Naive thymus-derived CD8-positive, alpha-beta T cell (primary cell): ENCODE measurements around the gene HDAC4. TPM values are rescaled to one million over a fixed set of nuclear protein-coding genes. Genes with fewer than 3 reads are reported as not detected.

Experiments
- ATAC-seq, 2 donors: fragments of 150-1000 bp; cut with Tn5 transposase in 1 of 2; sonication (Bioruptor Pico), chemical (Tn5 transposase) in 1 of 2; 1 replicate in 1 of 2; 2 replicates in 1 of 2; pipeline ENCODE4 v1.10.0; 2021; ENCODE audit warnings: mild to moderate bottlenecking in 2 of 2, moderate library complexity in 2 of 2
- POLR2A ChIA-PET: fragments of 350-600 bp; sonication (Branson Sonifier 250); formaldehyde crosslinking; loops from one replicate; lab custom pipeline; 2021; ENCODE audit warnings: antibody characterized with exemption; lab: Charles Lee
- DNase-seq, 10 donors: peaks; one replicate each; pipeline versions ENCODE4 v3.0.0 to v3.0.0-alpha.2; 2020 to 2022
- H3K27ac Mint-ChIP-seq, 10 donors: one replicate each; pipeline ENCODE4 v1.8.0; 2020 to 2022; ENCODE audit warnings: mild to moderate bottlenecking in 10 of 10, mixed read lengths in 10 of 10, moderate library complexity in 4 of 10, inconsistent platforms in 1 of 10
- H3K27me3 Mint-ChIP-seq, 5 donors: one replicate each; pipeline ENCODE4 v1.8.0; 2021 to 2022; ENCODE audit warnings: mixed read lengths in 5 of 5
- H3K36me3 Mint-ChIP-seq, 3 donors: one replicate each; pipeline ENCODE4 v1.8.0; 2020 to 2022; ENCODE audit warnings: mixed read lengths in 3 of 3, mild to moderate bottlenecking in 2 of 3, inconsistent platforms in 1 of 3
- H3K4me1 Mint-ChIP-seq, 4 donors: one replicate each; pipeline ENCODE4 v1.8.0; 2021 to 2022; ENCODE audit warnings: mixed read lengths in 4 of 4
- H3K4me3 Mint-ChIP-seq, 10 donors: one replicate each; pipeline ENCODE4 v1.8.0; 2020 to 2022; ENCODE audit warnings: mild to moderate bottlenecking in 10 of 10, mixed read lengths in 10 of 10, moderate library complexity in 6 of 10, inconsistent platforms in 1 of 10
- H3K9me3 Mint-ChIP-seq, 9 donors: one replicate each; pipeline ENCODE4 v1.8.0; 2020 to 2022; ENCODE audit warnings: mixed read lengths in 9 of 9, mild to moderate bottlenecking in 3 of 9, inconsistent platforms in 1 of 9, moderate library complexity in 1 of 9
- polyA plus RNA-seq, 3 donors: library from polyadenylated mRNA; unstranded; fragments of 300-500 nt; fragmentation: Illumina TruSeq; gene quantifications; one replicate each; pipeline ENCODE4 v1.2.3, GENCODE V29; 2021
- total RNA-seq, 8 experiments: library from RNA in 2 of 8; stranded (reverse) in 2 of 8; gene quantifications; one replicate each; pipeline ENCODE4 v1.2.3 and lab custom pipeline; 2021 to 2026

The HDAC4 gene
- total and polyA plus RNA-seq, 5 experiments from 2014 or later: 2.8 to 37.3 (median 10.1) TPM

DNA sequence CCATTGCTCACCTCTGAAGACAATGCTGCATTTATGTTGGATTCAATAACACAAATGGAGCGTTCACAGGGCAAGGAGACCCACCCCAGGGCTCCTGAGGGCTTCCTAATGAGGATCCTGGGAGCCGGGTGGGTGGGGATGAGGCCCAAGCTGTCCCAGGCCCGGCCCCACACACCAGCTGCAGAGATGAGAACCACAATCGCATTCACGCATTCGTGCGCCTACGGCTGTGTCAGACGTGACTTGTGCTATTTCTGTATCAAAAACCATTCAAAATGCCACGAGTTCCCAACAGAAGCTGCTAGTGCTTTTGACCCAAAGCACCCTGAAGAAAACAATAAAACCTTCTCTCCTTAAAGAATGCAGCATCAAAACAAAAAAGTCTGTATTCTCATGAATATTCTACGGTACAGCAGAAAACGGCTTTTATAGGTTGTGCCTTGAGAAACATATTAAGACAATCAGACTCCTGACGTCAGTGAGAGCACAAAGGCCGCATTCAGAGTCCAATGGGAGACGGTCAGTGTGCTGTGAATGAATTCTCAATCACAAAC lies 205.4 kb downstream of the HDAC4 start:
- H3K36me3 Mint-ChIP-seq: peaks cover 0 to 36% (median 14%) of the 10 kb centered on the region in 3 donors
- DNase-seq (no peak), ATAC-seq (no peak)
- no peaks in the 10 kb centered on the region for H3K27me3 Mint-ChIP-seq
- H3K27ac Mint-ChIP-seq: peak overlapping the region in 1 of 10 donors; percentile 4
- H3K4me3 Mint-ChIP-seq: no peak overlapping the region
- H3K4me1 Mint-ChIP-seq: peaks cover 0 to 23% (median 13%) of the 10 kb centered on the region in 4 donors
- H3K9me3 Mint-ChIP-seq: no peaks in the 10 kb centered on the region
- POLR2A ChIA-PET: no interaction called here

DNA sequence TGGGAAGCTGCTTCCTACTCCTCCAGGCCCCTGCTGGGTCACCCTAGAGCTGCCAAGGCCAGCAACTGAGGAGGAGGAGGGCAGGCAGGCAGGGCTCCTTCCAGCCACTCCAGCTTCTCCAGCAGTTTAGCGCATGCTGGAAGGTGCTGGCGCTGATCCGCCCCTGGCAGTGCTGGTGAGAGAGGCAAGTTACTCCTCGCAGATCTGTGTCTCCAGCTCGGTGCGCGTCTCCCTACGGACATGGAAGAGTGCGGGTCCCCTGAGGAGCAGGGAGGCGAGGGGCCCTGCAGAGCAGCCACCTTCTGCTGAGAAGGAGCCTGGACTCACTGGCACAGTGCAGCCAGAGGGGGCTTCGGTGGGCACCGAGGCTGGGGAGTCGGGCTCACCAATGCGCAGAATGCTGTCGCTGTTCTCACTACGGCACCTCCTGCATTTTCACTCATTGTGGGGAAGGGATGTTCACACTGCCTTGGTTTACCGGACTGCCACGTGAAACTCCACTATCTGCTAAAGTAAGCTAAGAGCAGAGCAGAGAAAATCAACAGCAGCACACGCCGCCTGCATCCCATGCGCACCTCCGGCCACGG lies 206.0 kb downstream of the HDAC4 start:
- no peak for ATAC-seq
- POLR2A ChIA-PET: no interaction called here
- H3K27me3 Mint-ChIP-seq: no peaks in the 10 kb centered on the region
- peaks cover 0 to 23% (median 13%) of the 10 kb centered on the region in 4 donors for H3K4me1 Mint-ChIP-seq
- H3K36me3 Mint-ChIP-seq: peaks cover 0 to 40% (median 19%) of the 10 kb centered on the region in 3 donors
- peaks cover 0 to 2% (median 0%) of the 10 kb centered on the region in 9 donors for H3K9me3 Mint-ChIP-seq
- no peak overlapping the region for H3K4me3 Mint-ChIP-seq
- DNase-seq: peak in 1 of 10 donors; percentile 11
- peak overlapping the region in 1 of 10 donors; percentile 10 for H3K27ac Mint-ChIP-seq

DNA sequence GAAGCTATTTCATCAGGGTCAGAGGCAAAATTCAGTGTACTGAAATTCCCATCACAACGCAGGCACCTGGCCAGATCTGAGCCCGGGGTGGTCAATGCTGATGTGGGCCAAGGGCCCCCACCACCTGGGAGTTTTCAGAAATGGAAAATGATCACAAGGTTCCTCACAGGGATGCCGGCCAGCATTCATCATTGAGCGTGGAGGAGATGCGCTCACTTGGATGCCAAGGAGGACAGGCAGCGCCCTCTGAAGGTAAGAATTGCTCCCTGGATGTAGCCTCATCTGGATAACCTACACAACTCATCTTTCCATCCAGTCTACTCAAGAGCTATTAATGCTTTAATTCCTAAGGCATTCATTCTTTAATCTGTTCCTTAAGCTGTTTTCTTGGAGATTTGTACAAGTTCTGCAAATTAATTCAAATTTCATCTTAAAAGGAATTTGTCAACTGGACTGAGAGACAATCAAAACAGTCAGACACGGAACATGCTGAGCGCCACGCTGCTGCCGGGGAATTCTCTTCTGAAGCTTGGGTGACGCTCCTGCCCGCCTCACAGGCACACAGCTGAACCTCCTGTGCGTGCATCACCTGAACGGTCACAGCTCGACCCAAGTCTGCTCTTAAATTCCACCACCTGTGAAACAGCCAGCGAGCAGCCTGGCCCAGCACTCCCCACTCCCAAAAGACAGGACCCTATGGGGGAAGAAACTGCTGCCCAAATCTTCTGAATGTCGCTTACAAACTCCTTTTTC lies 206.7 kb downstream of the HDAC4 start:
- Mint-ChIP-seq H3K9me3 (peaks cover 0 to 2% (median 0%) of the 10 kb centered on the region in 9 donors), H3K4me1 (peaks cover 0 to 21% (median 13%) of the 10 kb centered on the region in 4 donors), H3K27me3 (no peaks in the 10 kb centered on the region), H3K36me3 (peaks cover 0 to 42% (median 22%) of the 10 kb centered on the region in 3 donors), H3K4me3 (no peak overlapping the region), H3K27ac (peak overlapping the region in 3 of 10 donors; percentile 10 to 46 (median 37))
- ATAC-seq (no peak), DNase-seq (peak in 1 of 10 donors; percentile 13)
- POLR2A ChIA-PET: no interaction called here

DNA sequence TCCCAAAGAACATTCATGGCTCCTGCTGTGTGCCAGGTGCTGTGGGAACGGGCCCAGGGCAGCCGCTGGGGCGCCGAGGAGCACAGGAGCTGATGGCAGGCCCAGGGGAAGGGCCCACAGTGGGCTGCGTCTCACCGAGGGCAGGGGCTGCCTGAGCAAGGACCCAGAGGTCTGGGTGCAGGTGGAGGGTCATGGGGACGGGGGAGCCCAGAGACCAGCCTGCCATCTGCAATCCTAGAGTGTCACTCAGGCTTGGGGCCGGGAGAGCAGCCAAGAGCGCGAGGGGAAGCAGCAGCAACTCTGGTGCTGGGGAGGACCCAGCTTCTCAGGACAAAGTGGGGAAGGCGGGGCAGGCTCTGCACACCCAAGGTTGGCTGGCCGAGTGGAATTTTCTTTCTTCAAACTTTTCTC lies 207.4 kb downstream of the HDAC4 start:
- ATAC-seq: no peak
- Mint-ChIP-seq H3K27me3 (no peaks in the 10 kb centered on the region), H3K27ac (peak overlapping the region in 1 of 10 donors; percentile 19), H3K9me3 (peaks cover 0 to 4% (median 0%) of the 10 kb centered on the region in 9 donors), H3K4me3 (no peak overlapping the region), H3K4me1 (peaks cover 0 to 21% (median 13%) of the 10 kb centered on the region in 4 donors), H3K36me3 (peaks cover 0 to 42% (median 26%) of the 10 kb centered on the region in 3 donors)
- peak in 1 of 10 donors; percentile 13 for DNase-seq
- POLR2A ChIA-PET: no interaction called here

DNA sequence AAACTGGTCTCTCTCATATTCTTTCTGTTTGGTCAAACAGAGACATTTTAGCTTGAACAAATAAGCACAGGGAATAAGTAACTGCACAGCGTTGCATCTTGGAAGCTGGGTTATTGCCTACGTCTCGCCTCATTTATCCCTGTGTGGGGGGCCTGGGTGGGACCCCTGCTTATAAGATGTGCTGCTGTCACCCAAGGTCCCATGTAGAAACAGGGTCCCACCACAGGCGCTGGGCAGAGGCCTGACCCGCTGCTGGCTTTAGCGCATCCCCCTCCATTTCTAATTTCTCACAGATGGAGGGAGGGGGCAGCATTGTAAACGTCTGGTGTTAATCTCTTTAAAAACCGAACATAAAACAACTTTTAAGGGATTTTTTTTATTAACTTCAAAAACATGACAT lies 207.8 kb downstream of the HDAC4 start:
- POLR2A ChIA-PET: no interaction called here
- peaks cover 0 to 21% (median 12%) of the 10 kb centered on the region in 4 donors for H3K4me1 Mint-ChIP-seq
- H3K27ac Mint-ChIP-seq: peak overlapping the region in 2 of 10 donors; percentile 13 to 65
- no peaks in the 10 kb centered on the region for H3K27me3 Mint-ChIP-seq
- peaks cover 0 to 44% (median 29%) of the 10 kb centered on the region in 3 donors for H3K36me3 Mint-ChIP-seq
- peaks cover 0 to 4% (median 0%) of the 10 kb centered on the region in 9 donors for H3K9me3 Mint-ChIP-seq
- ATAC-seq (no peak), DNase-seq (peak in 1 of 10 donors; percentile 3)
- no peak overlapping the region for H3K4me3 Mint-ChIP-seq

DNA sequence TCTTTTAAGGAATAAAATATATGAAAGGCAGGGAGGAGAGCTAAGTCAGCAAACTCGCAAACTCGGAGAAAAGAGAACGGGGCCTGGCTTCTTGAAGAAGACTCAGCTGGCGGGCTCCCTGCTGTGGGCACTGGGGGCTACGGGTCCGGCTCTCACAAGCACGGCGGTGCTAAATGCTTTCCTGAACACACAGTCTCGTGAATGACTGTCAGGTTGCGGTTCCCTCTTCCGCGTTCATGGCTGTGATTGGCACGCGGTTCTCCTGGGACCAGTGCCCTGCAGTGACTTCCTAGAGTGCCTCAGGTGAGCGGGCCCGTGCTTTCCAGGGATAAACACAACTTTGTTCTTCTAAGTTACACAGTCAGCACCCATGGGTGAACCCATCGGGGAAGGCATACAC lies 208.4 kb downstream of the HDAC4 start:
- peaks cover 0 to 20% (median 11%) of the 10 kb centered on the region in 4 donors for H3K4me1 Mint-ChIP-seq
- H3K4me3 Mint-ChIP-seq: no peak overlapping the region
- H3K9me3 Mint-ChIP-seq: peaks cover 0 to 4% (median 0%) of the 10 kb centered on the region in 9 donors
- ATAC-seq (no peak), DNase-seq (peak in 1 of 10 donors; percentile 8)
- H3K27me3 Mint-ChIP-seq: no peaks in the 10 kb centered on the region
- H3K27ac Mint-ChIP-seq: peak overlapping the region in 2 of 10 donors; percentile 39 to 65
- POLR2A ChIA-PET: no interaction called here
- H3K36me3 Mint-ChIP-seq: peaks cover 0 to 44% (median 33%) of the 10 kb centered on the region in 3 donors

DNA sequence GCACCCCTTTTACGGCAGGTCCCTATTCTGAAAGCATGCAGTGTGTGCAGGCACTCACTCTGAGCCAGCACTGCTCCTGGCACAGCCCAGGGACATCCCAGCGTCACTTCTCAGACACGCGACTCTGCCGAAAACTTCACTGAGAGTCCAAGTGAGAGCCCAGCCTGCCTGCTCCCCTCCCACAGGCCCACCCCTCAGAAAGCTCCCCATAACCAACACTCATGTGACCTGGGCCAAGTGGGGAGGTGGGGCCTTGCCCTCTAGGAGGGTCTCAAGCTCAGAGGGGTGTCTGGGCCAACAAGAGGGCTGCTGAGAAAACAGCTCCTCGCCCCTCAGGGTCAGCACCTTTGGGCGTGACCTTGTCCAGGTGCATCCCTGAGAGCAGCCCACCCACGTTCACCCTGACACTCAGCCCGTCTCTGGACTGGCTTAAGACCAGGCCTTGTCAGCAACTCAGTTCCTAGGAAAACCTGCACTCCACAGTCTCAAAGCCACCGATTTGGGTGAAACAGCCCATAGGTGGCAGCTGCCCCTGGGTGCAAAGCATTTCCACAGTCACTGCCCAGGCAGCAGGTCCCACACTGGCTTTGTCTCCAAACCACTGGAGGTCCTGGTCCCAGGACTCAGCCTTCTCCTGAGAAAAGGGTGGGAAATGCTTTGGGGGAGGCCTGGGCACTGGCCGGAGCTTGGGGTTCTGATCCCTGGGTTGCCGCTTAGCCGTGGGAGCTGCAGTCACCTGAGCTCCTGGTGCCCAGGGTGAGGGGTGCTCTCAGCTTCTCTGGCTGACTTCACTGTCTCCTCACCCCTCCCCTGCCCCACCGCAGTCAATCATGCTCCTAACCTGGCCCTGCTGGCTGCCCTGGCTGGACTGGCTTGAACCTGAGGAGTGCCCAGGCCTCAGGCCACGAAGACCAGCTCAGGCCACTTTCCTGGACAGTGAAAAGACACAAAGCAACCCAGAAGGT lies 209.6 kb downstream of the HDAC4 start:
- DNase-seq (peak in 1 of 10 donors; percentile 10), ATAC-seq (no peak)
- H3K27ac Mint-ChIP-seq: peak overlapping the region in 2 of 10 donors; percentile 41
- POLR2A ChIA-PET: no interaction called here
- H3K9me3 Mint-ChIP-seq: peaks cover 0 to 4% (median 0%) of the 10 kb centered on the region in 9 donors
- H3K4me1 Mint-ChIP-seq: peaks cover 0 to 14% (median 5%) of the 10 kb centered on the region in 4 donors
- no peaks in the 10 kb centered on the region for H3K27me3 Mint-ChIP-seq
- H3K4me3 Mint-ChIP-seq: no peak overlapping the region
- H3K36me3 Mint-ChIP-seq: peaks cover 0 to 42% (median 35%) of the 10 kb centered on the region in 3 donors

DNA sequence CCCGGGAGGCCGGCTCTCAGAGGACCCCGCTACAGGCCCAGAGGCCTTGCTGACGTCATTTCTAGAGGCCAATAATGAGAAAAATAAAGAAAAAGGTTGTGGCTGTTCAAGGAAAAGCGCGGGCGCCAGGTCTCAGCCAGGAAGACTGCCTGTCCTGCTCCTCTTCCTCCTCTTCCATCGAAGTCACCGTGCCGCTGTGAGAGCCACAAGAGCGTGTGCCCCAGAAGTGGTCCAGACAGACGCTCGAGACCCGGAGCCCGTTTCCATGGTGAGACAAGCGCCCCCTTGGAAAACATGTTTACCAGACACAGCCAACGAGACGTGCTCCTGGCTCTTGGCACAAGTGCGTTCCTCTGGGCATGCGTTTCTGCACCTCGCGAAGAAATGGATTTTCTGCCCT lies 210.5 kb downstream of the HDAC4 start:
- Mint-ChIP-seq H3K27ac (no peak overlapping the region), H3K27me3 (no peaks in the 10 kb centered on the region), H3K4me1 (peaks cover 0 to 9% (median under 1%) of the 10 kb centered on the region in 4 donors), H3K36me3 (peaks cover 0 to 45% (median 30%) of the 10 kb centered on the region in 3 donors), H3K9me3 (peaks cover 0 to 4% (median 0%) of the 10 kb centered on the region in 9 donors), H3K4me3 (no peak overlapping the region)
- DNase-seq: peak in 1 of 10 donors; percentile 7
- POLR2A ChIA-PET: no interaction called here
- no peak for ATAC-seq

DNA sequence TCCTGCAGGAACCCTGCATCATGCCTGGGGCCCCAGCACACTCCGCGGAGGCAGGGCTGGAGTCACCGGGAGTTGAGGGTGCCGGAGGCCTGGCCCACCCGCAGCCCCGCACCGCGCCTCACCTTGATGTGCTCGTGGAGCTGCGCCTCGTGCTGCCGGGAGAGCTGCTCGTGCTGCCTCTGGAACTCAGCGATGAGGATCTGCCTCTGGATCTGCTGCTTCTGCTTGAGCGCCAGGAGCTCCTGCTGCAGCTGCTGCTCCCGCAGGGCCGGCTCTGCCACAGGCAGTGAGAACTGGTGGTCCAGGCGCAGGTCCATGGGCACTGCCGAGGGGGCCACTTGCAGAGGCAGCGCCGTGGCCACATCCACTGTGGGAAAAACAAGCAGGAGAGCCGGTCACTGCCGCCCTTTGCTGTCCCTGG lies 211.1 kb downstream of the HDAC4 start:
- Mint-ChIP-seq H3K27me3 (no peaks in the 10 kb centered on the region), H3K4me3 (no peak overlapping the region), H3K9me3 (peaks cover 0 to 4% (median 0%) of the 10 kb centered on the region in 9 donors), H3K27ac (no peak overlapping the region), H3K4me1 (peaks cover 0 to 9% (median under 1%) of the 10 kb centered on the region in 4 donors), H3K36me3 (peaks cover 0 to 43% (median 30%) of the 10 kb centered on the region in 3 donors)
- POLR2A ChIA-PET: no interaction called here
- peak in 1 of 10 donors; percentile 10 for DNase-seq
- ATAC-seq: no peak

DNA sequence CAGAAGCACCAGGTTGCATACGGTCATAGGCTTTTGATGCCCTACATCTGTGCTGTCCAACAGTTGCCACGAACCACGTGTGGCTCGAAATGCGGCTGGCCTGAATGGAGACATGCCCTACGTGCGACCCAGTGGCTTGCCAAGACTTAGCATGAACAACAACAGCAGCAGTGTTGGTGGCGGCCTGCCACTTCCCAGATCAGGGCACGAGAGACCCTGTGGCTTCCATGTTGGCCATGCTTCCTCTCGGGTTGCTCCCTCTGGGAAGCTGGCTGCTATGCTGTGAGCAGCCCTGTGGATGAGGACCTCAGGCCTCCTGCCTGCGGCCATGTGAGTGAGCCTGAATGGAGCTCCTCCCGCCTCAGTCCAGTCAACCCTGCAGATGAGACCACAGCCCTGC lies 212.3 kb downstream of the HDAC4 start:
- H3K9me3 Mint-ChIP-seq: peaks cover 0 to 4% (median 0%) of the 10 kb centered on the region in 9 donors
- H3K27ac Mint-ChIP-seq: peak overlapping the region in 1 of 10 donors; percentile 56
- DNase-seq (peak in 1 of 10 donors; percentile 10), ATAC-seq (no peak)
- POLR2A ChIA-PET: no interaction called here
- H3K4me3 Mint-ChIP-seq: no peak overlapping the region
- peaks cover 0 to 43% (median 30%) of the 10 kb centered on the region in 3 donors for H3K36me3 Mint-ChIP-seq
- H3K4me1 Mint-ChIP-seq: peaks cover 0 to 5% (median under 1%) of the 10 kb centered on the region in 4 donors
- H3K27me3 Mint-ChIP-seq: no peaks in the 10 kb centered on the region

DNA sequence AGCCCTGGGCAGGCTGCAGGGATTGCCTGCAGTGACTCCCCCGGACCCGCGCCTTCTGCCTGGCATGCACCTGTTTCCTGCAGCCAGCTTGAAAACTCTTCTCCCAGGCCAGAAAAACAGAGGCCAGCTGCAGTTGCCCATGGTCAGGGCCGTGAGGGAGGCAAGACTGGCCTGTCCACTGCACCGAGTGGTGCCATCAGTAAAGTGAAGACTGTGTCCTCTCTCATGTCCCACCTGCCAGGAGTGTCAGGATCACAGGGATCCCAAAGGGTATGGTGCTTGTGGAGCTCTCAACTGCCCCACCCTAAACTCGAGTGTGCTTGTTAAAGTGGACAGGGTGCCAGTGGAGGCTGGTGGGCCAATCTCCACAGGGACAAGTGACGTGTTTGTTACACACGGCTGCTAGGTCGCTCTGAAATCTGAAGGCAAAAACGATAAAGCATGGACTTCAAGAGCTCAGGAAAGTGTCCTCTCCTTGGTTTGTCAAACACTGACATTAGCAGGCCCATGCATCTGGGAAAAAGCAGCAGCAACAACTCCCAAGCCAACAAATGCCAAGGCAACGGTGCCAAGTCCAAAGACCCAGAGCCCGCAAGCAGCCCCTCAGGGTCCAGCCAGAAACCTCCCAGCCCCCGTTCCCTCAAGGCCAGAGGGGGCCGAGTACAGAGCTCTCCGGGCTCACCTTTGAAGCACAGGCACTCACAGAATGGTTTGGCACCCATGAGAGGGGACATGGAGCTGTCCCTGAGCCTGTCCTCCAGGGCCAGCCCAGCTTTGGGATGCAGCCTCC lies 213.2 kb downstream of the HDAC4 start:
- ATAC-seq: no peak
- peaks cover 0 to 46% (median 32%) of the 10 kb centered on the region in 3 donors for H3K36me3 Mint-ChIP-seq
- no peak overlapping the region for H3K27ac Mint-ChIP-seq
- peaks cover 0 to 5% (median 1%) of the 10 kb centered on the region in 4 donors for H3K4me1 Mint-ChIP-seq
- POLR2A ChIA-PET: no interaction called here
- peaks cover 0 to 4% (median 0%) of the 10 kb centered on the region in 9 donors for H3K9me3 Mint-ChIP-seq
- peak in 1 of 10 donors; percentile 11 for DNase-seq
- no peaks in the 10 kb centered on the region for H3K27me3 Mint-ChIP-seq
- H3K4me3 Mint-ChIP-seq: no peak overlapping the region
